GM19467 (cell line): ENCODE measurements around the gene SPRING1.

Source experiments
- ATAC-seq: cut with Tn5 transposase; IDR thresholded peaks from one replicate; pipeline ENCODE4 v1.9.1; 2021; ENCODE audit warnings: mild to moderate bottlenecking, moderate library complexity; ENCODE audit not compliant: unreplicated experiment

SPRING1 gene

GRCh38 chr12:116710370-116711150 is 27.3 kb downstream of the SPRING1 start:
- ATAC-seq, result no peak

- no peak for ATAC-seq
Observed at GRCh38 chr12:116709768-116710167, 28.1 kb downstream of the SPRING1 start.

GRCh38 chr12:116708826-116709756 is 28.8 kb downstream of the SPRING1 start:
- ATAC-seq, result no peak

GRCh38 chr12:116707751-116708150 is 30.1 kb downstream of the SPRING1 start:
- no peak for ATAC-seq

GRCh38 chr12:116703214-116703795 is 34.6 kb downstream of the SPRING1 start:
- ATAC-seq, result no peak

- ATAC-seq, result no peak
Observed at GRCh38 chr12:116701432-116701831, 36.4 kb downstream of the SPRING1 start.

- no peak for ATAC-seq
Observed at GRCh38 chr12:116700066-116700465, 37.8 kb downstream of the SPRING1 start.

- ATAC-seq, result no peak
Observed at GRCh38 chr12:116698554-116699075, 39.3 kb downstream of the SPRING1 start.

GRCh38 chr12:116698116-116698515 is 39.8 kb downstream of the SPRING1 start:
- no peak for ATAC-seq

GRCh38 chr12:116697716-116698115 is 40.2 kb downstream of the SPRING1 start:
- no peak for ATAC-seq

GRCh38 chr12:116697305-116697704 is 40.6 kb downstream of the SPRING1 start:
- no peak for ATAC-seq

- no peak for ATAC-seq
Observed at GRCh38 chr12:116695464-116695725, 42.5 kb downstream of the SPRING1 start.

- ATAC-seq, result no peak
Observed at GRCh38 chr12:116694653-116695463, 43.0 kb downstream of the SPRING1 start.

- ATAC-seq, result no peak
Observed at GRCh38 chr12:116693286-116694227, 44.3 kb downstream of the SPRING1 start.

GRCh38 chr12:116692605-116693004 is 45.3 kb downstream of the SPRING1 start:
- ATAC-seq, result no peak

- ATAC-seq, result no peak
Observed at GRCh38 chr12:116691636-116692035, 46.2 kb downstream of the SPRING1 start.

- ATAC-seq, result no peak
Observed at GRCh38 chr12:116691205-116691604, 46.7 kb downstream of the SPRING1 start.

- no peak for ATAC-seq
Observed at GRCh38 chr12:116689979-116690744, 47.7 kb downstream of the SPRING1 start.

GRCh38 chr12:116689521-116689920 is 48.3 kb downstream of the SPRING1 start:
- ATAC-seq, result no peak
